IMR-90 (cell line): Measurements from ENCODE around the gene PTK7. TPM values are rescaled to one million over a fixed set of nuclear protein-coding genes. Genes with fewer than 3 reads are reported as not detected.

Experiments
- ATAC-seq: fragments of 200-7000 bp; cut with Tn5 transposase; 2 replicates; pipeline ENCODE4 v1.9.1; 2020; ENCODE audit warnings: low read depth, mild to moderate bottlenecking, moderate library complexity
- BruUV-seq: library from RNA; stranded (reverse); fragments of 400-500 nt; replicated peaks from 2 replicates; lab custom pipeline; 2021; lab: Mats Ljungman, UMichigan
- CTCF ChIA-PET: fragments of 300-600 bp; formaldehyde crosslinking; extraction: SDS; loops from one replicate; lab custom pipeline; 2021; ENCODE audit warnings: antibody characterized with exemption; lab: Yijun Ruan, JAX
- POLR2A ChIA-PET: fragments of 300-600 bp; sonication (Branson Sonifier 250); formaldehyde crosslinking; loops from one replicate; lab custom pipeline; 2022; ENCODE audit warnings: antibody characterized with exemption; ENCODE audit not compliant: unreplicated experiment; lab: Charles Lee
- DNase-seq: peaks from one replicate; pipeline ENCODE4 v3.0.0; 2013
- H2AFZ ChIP-seq: replicated peaks from 2 replicates; pipeline ENCODE3; 2013; ENCODE audit warnings: low read length, mild to moderate bottlenecking; ENCODE audit not compliant: poor library complexity
- H2AK5ac ChIP-seq: 2 replicates; pipeline ENCODE4 v1.6.1; 2013; ENCODE audit warnings: low read depth, low read length, inconsistent platforms
- H2AK9ac ChIP-seq: replicated peaks from 2 replicates; pipeline ENCODE3; 2013; ENCODE audit warnings: mild to moderate bottlenecking, low read depth, low read length, moderate library complexity; ENCODE audit not compliant: poor library complexity
- H2BK120ac ChIP-seq: 2 replicates; pipeline ENCODE4 v1.6.1; 2013; ENCODE audit warnings: low read depth, low read length, inconsistent platforms
- H2BK15ac ChIP-seq: 3 replicates; pipeline ENCODE4 v1.6.1; 2013; ENCODE audit warnings: low read depth, low read length, inconsistent platforms
- H2BK20ac ChIP-seq: 2 replicates; pipeline ENCODE4 v1.6.1; 2013; ENCODE audit warnings: low read depth, mild to moderate bottlenecking, inconsistent platforms, low read length, moderate library complexity
- H2BK5ac ChIP-seq: 2 replicates; pipeline ENCODE4 v1.6.1; 2013; ENCODE audit warnings: mild to moderate bottlenecking, low read depth, low read length, inconsistent platforms; ENCODE audit not compliant: poor library complexity, severe bottlenecking
- H3K14ac ChIP-seq: replicated peaks from 2 replicates; pipeline ENCODE4 v1.6.1; 2013; ENCODE audit warnings: low read depth, low read length, inconsistent platforms
- H3K18ac ChIP-seq: 2 replicates; pipeline ENCODE4 v1.6.1; 2013; ENCODE audit warnings: low read depth, low read length, control low read depth
- H3K23ac ChIP-seq: 2 replicates; pipeline ENCODE4 v1.6.1; 2013; ENCODE audit warnings: low read depth, low read length, inconsistent platforms
- H3K27ac ChIP-seq: 2 replicates; pipeline ENCODE4 v1.5.1; 2013; ENCODE audit warnings: mild to moderate bottlenecking, control low read depth, low read length; ENCODE audit not compliant: insufficient read depth
- H3K27me3 ChIP-seq: 2 replicates; pipeline ENCODE4 v1.6.1; 2013; ENCODE audit warnings: low read length; ENCODE audit not compliant: control insufficient read depth, insufficient read depth
- H3K36me3 ChIP-seq: 2 replicates; pipeline ENCODE4 v1.6.1; 2013; ENCODE audit warnings: low read length, mixed read lengths; ENCODE audit not compliant: control insufficient read depth, insufficient read depth
- H3K4ac ChIP-seq: 2 replicates; pipeline ENCODE4 v1.6.1; 2013; ENCODE audit warnings: low read depth, low read length, inconsistent platforms
- H3K4me1 ChIP-seq: 2 replicates; pipeline ENCODE4 v1.6.1; 2013; ENCODE audit warnings: low read length, mixed read lengths; ENCODE audit not compliant: control insufficient read depth, insufficient read depth
- H3K4me2 ChIP-seq: 2 replicates; pipeline ENCODE4 v1.6.1; 2013; ENCODE audit warnings: low read depth, mild to moderate bottlenecking, control low read depth, low read length, moderate library complexity
- H3K4me3 ChIP-seq: 2 replicates; pipeline ENCODE4 v1.5.1; 2013; ENCODE audit warnings: low read depth, mild to moderate bottlenecking, control low read depth, low read length, moderate library complexity; ENCODE audit not compliant: insufficient read depth
- H3K56ac ChIP-seq: 2 replicates; pipeline ENCODE4 v1.6.1; 2013; ENCODE audit warnings: low read length, inconsistent platforms; ENCODE audit not compliant: insufficient read depth; ENCODE audit errors: extremely low read depth
- H3K79me1 ChIP-seq, 2 experiments: 2 replicates each; pipeline ENCODE4 v1.6.1; 2013; ENCODE audit warnings: low read length in 2 of 2, inconsistent platforms in 1 of 2, low read depth in 1 of 2
- H3K9ac ChIP-seq: 2 replicates; pipeline ENCODE4 v1.6.1; 2013; ENCODE audit warnings: low read depth, low read length, control low read depth
- H3K9me1 ChIP-seq: 2 replicates; pipeline ENCODE4 v1.6.1; 2013; ENCODE audit warnings: low read length, inconsistent platforms; ENCODE audit not compliant: insufficient read depth
- H3K9me3 ChIP-seq: 2 replicates; pipeline ENCODE4 v1.6.1; 2013; ENCODE audit warnings: low read length; ENCODE audit not compliant: control insufficient read depth, insufficient read depth
- H4K20me1 ChIP-seq: 2 replicates; pipeline ENCODE4 v1.6.1; 2013; ENCODE audit warnings: low read length, inconsistent platforms; ENCODE audit not compliant: insufficient read depth
- H4K5ac ChIP-seq: 2 replicates; pipeline ENCODE4 v1.6.1; 2013; ENCODE audit warnings: mild to moderate bottlenecking, low read depth, low read length, control low read depth
- H4K8ac ChIP-seq, 2 experiments: 2 replicates each; pipeline ENCODE4 v1.6.1; 2013; ENCODE audit warnings: low read depth in 2 of 2, low read length in 2 of 2, control low read depth in 1 of 2, inconsistent platforms in 1 of 2
- H4K91ac ChIP-seq: 2 replicates; pipeline ENCODE4 v1.6.1; 2013; ENCODE audit warnings: low read depth, low read length, inconsistent platforms; ENCODE audit not compliant: insufficient read depth
- CEBPB ChIP-seq: IDR thresholded peaks from 2 replicates; pipeline ENCODE4 v1.6.1; 2012; ENCODE audit warnings: low read depth, low read length, improper control_type of control experiment
- CHD1 ChIP-seq: IDR thresholded peaks from 2 replicates; pipeline ENCODE4 v1.6.1; 2012; ENCODE audit warnings: low read depth, low read length, improper control_type of control experiment
- MAZ ChIP-seq: IDR thresholded peaks from 2 replicates; pipeline ENCODE4 v1.6.1; 2012; ENCODE audit warnings: low read depth, mild to moderate bottlenecking, low read length, improper control_type of control experiment, moderate library complexity, borderline replicate concordance
- POLR2A ChIP-seq: IDR thresholded peaks from 2 replicates; pipeline ENCODE4 v1.6.1; 2012; ENCODE audit warnings: mild to moderate bottlenecking, low read depth, low read length
- RCOR1 ChIP-seq: IDR thresholded peaks from 2 replicates; pipeline ENCODE4 v1.6.1; 2012; ENCODE audit warnings: mild to moderate bottlenecking, low read length, improper control_type of control experiment; ENCODE audit not compliant: insufficient replicate concordance
- SMC3 ChIP-seq: fragments of 150-350 bp; IDR thresholded peaks from 2 replicates; pipeline ENCODE4 v1.6.1; 2016; ENCODE audit warnings: low read depth, mild to moderate bottlenecking, antibody characterized with exemption, low read length, moderate library complexity
- whole genome bisulfite sequencing, 2 experiments: methylation state at CpG; one replicate each; pipeline versions ENCODE4 v1.1.5 to v1.1.7; 2013; ENCODE audit warnings: missing lambda C conversion rate in 2 of 2; ENCODE audit not compliant: insufficient read length in 1 of 2; ENCODE audit errors: extremely low coverage in 2 of 2; 5-methylcytosine and 5-hydroxymethylcytosine counted together
- dilution Hi-C: fragments of 300-500 bp; cut with HindIII; formaldehyde crosslinking; loops from one replicate; pipeline ENCODE4 v1.14.3; 2018; ENCODE audit warnings: low sequenced_read_pairs; ENCODE audit not compliant: unreplicated experiment
- in situ Hi-C: fragments of 300-500 bp; cut with MboI; formaldehyde crosslinking; loops from 3 replicates; pipeline ENCODE4 v1.14.3; 2019; ENCODE audit warnings: low sequenced_read_pairs, inconsistent platforms, mixed read lengths
- intact Hi-C: fragments of 100-400 bp; cut with micrococcal nuclease; formaldehyde crosslinking; loops from 2 replicates; pipeline ENCODE4 v1.10.0; 2022
- polyA plus RNA-seq, 3 experiments: library from polyadenylated mRNA; depleted of rRNA; stranded (reverse); fragments of >200 nt; gene quantifications; 2 replicates each; pipeline ENCODE4 v1.2.3, GENCODE V29; 2012; ENCODE audit warnings: low replicate concordance in 1 of 3
- total RNA-seq: library from RNA; depleted of rRNA; stranded (reverse); fragments of >200 nt; gene quantifications from 2 replicates; pipeline ENCODE4 v1.2.3, GENCODE V29; 2012

PTK7 gene
- total and polyA plus RNA-seq, 2 of the 4 experiments (the other 2 are of a cell fraction): 47.1 to 142 TPM

- POLR2A ChIA-PET: interaction anchor here (0.6 to 0.7 kb wide), 2 partner anchors 23 to 109 kb away, joined by 3 read pairs; partner anchors contain the start of gene CUL7
- dilution Hi-C loops: no loop called here
- Histone ChIP-seq H3K4ac (peak overlapping the region; percentile 86), H3K79me1 (peaks cover 11 to 56% of the 10 kb centered on the region in 2 experiments), H3K4me3 (peak overlapping the region; percentile 76), H3K36me3 (peaks cover 5% of the 10 kb centered on the region; the same call in 1 of the 2 replicates), H3K9me1 (peaks cover 18% of the 10 kb centered on the region), H3K14ac (peak overlapping the region; percentile 97), H3K27me3 (no peaks in the 10 kb centered on the region), H3K9me3 (no peaks in the 10 kb centered on the region), H4K91ac (peak overlapping the region; percentile 75), H2AK5ac (peak overlapping the region; percentile 68), H2BK5ac (peak overlapping the region; percentile 84), H4K20me1 (peaks cover 24% of the 10 kb centered on the region), H3K4me2 (peak overlapping the region; percentile 93), H3K4me1 (peaks cover 26% of the 10 kb centered on the region), H3K18ac (peak overlapping the region; percentile 5; the same call in 1 of the 2 replicates), H4K5ac (peak overlapping the region; percentile 5; the same call in 1 of the 2 replicates), H3K9ac (peak overlapping the region; percentile 92), H3K23ac (peak overlapping the region; percentile 93), H2BK120ac (peak overlapping the region; percentile 76), H3K56ac (peak overlapping the region; percentile 78; the same call in 1 of the 2 replicates), H4K8ac (peak overlapping the region; percentile 35 to 73; a peak in 3 of 4 replicates), H2BK20ac (peak overlapping the region; percentile 59), H2AFZ (peak overlapping the region; percentile 93), H2BK15ac (peak overlapping the region; percentile 47; the same call in 1 of the 3 replicates), H2AK9ac (peak overlapping the region; percentile 93), H3K27ac (peak overlapping the region; percentile 77)
- 0% methylated on average over 17 of the region's 72 CpGs; no CpG with 5 or more reads in 1 of the 2 experiments for WGBS, 2 experiments
- DNase-seq (peak; percentile 38), ATAC-seq (peak; percentile 6)
- BruUV-seq: no TSS peak
- in situ Hi-C loops: loop anchor here (5.0 kb wide), 1 partner anchor 51 kb away; no protein-coding TSS in a partner anchor
- TF ChIP-seq RCOR1: no peak
- 0 out of 2 replicates have a peak, but pooled peaks have one; percentile 12 for TF ChIP-seq MAZ
- peak; percentile 3; the same call in 1 of the 2 replicates for TF ChIP-seq SMC3
- peak; percentile 42; the same call in 1 of the 2 replicates for TF ChIP-seq POLR2A
- 0 out of 2 replicates have a peak, but pooled peaks have one; percentile 46 for TF ChIP-seq CHD1
- TF ChIP-seq CEBPB: no peak
- CTCF ChIA-PET: interaction anchor here (1.5 kb wide), 1 partner anchor 67 kb away, joined by 7 read pairs; no protein-coding TSS in a partner anchor
- intact Hi-C loops: loop anchor here (2.0 kb wide), 1 partner anchor 14 kb away; no protein-coding TSS in a partner anchor
Observed at GRCh38 chr6:43076464-43077332, 584 bp downstream of the PTK7 start.
